K562 (cell line): ENCODE results near the gene ANKS3. TPM values are rescaled to one million over a fixed set of nuclear protein-coding genes. Genes with fewer than 3 reads are reported as not detected.

Experiments
- ARID1B ChIP-seq: fragments of 450-650 bp; IDR thresholded peaks from 2 replicates; pipeline ENCODE4 v1.6.1; 2016; ENCODE audit warnings: antibody characterized with exemption, mild to moderate bottlenecking, inconsistent platforms
- BHLHE40 ChIP-seq: IDR thresholded peaks from 2 replicates; pipeline ENCODE4 v1.6.1; 2011; ENCODE audit warnings: low read length, improper control_type of control experiment
- CGGBP1 ChIP-seq: fragments of 250-450 bp; sonication (Bioruptor Pico); IDR thresholded peaks from 2 replicates; pipeline ENCODE4 v1.9.0; 2021; ENCODE audit warnings: mild to moderate bottlenecking
- CREB1 ChIP-seq, 2 experiments: sonication (generic) in 1 of 2; formaldehyde crosslinking in 1 of 2; IDR thresholded peaks; 2 replicates each; pipeline versions ENCODE4 v1.6.1 to v1.8.0; 2012 to 2022; ENCODE audit warnings: inconsistent platforms in 1 of 2, mild to moderate bottlenecking in 1 of 2, missing genetic modification reagents in 1 of 2, moderate library complexity in 1 of 2
- GABPA ChIP-seq: fragments of 200-800 bp; sonication (Bioruptor generic); conservative IDR thresholded peaks from 2 replicates; pipeline ENCODE4 v1.6.1; 2016; ENCODE audit warnings: low read depth, missing genetic modification characterization, missing compliant biosample characterization
- HES1 ChIP-seq: fragments of 450-650 bp; IDR thresholded peaks from 2 replicates; pipeline ENCODE4 v1.6.1; 2016; ENCODE audit warnings: low read depth, mild to moderate bottlenecking, moderate library complexity
- KAT7 ChIP-seq: sonication (generic); formaldehyde crosslinking; IDR thresholded peaks from 2 replicates; pipeline ENCODE4 v1.8.0; 2022; ENCODE audit warnings: missing genetic modification reagents, mild to moderate bottlenecking, borderline replicate concordance
- LEF1 ChIP-seq: fragments of 450-650 bp; IDR thresholded peaks from 2 replicates; pipeline ENCODE4 v1.6.1; 2016; ENCODE audit warnings: mild to moderate bottlenecking
- MAFK ChIP-seq: IDR thresholded peaks from 2 replicates; pipeline ENCODE4 v1.6.1; 2011; ENCODE audit warnings: low read length, improper control_type of control experiment
- MLX ChIP-seq, 2 experiments: fragments of 450-650 bp in 1 of 2; sonication (generic) in 1 of 2; formaldehyde crosslinking; conservative IDR thresholded peaks; 2 replicates each; pipeline versions ENCODE4 v1.4.0 to v1.8.1; 2020 to 2022; ENCODE audit warnings: mild to moderate bottlenecking in 1 of 2, missing genetic modification reagents in 1 of 2
- NR0B1 ChIP-seq: fragments of 450-650 bp; IDR thresholded peaks from one replicate; pipeline ENCODE4 v1.6.1; 2018; ENCODE audit warnings: mild to moderate bottlenecking, moderate library complexity; ENCODE audit not compliant: partially characterized antibody
- PML ChIP-seq: IDR thresholded peaks from 2 replicates; pipeline ENCODE4 v1.6.1; 2012; ENCODE audit warnings: low read length, inconsistent platforms
- POLR2B ChIP-seq: fragments of 450-650 bp; IDR thresholded peaks from 2 replicates; pipeline ENCODE4 v1.6.1; 2018; ENCODE audit warnings: low read depth; ENCODE audit not compliant: partially characterized antibody
- SREBF2 ChIP-seq: sonication (generic); formaldehyde crosslinking; IDR thresholded peaks from 2 replicates; pipeline ENCODE4 v1.4.0; 2020; ENCODE audit warnings: mild to moderate bottlenecking, missing genetic modification reagents
- ZBTB8A ChIP-seq: fragments of 450-650 bp; IDR thresholded peaks from 2 replicates; pipeline ENCODE4 v1.6.1; 2018; ENCODE audit warnings: mild to moderate bottlenecking, moderate library complexity; ENCODE audit not compliant: partially characterized antibody
- ZFP91 ChIP-seq: sonication (generic); formaldehyde crosslinking; IDR thresholded peaks from 2 replicates; pipeline ENCODE4 v1.8.0; 2022; ENCODE audit warnings: mild to moderate bottlenecking, missing genetic modification reagents
- ZNF395 ChIP-seq: fragments of 200-800 bp; sonication (Bioruptor generic); IDR thresholded peaks from 2 replicates; pipeline ENCODE4 v1.6.1; 2017; ENCODE audit warnings: missing genetic modification characterization, missing compliant biosample characterization
- ZNF431 ChIP-seq: sonication (generic); formaldehyde crosslinking; IDR thresholded peaks from 2 replicates; pipeline ENCODE4 v1.8.0; 2022; ENCODE audit warnings: mild to moderate bottlenecking, missing genetic modification reagents
- polyA plus RNA-seq, 8 experiments: library from polyadenylated mRNA; depleted of rRNA in 4 of 8; stranded (reverse) in 5 of 8; unstranded in 3 of 8; fragments of >200 nt; fragmentation: Nextera tagmentation in 2 of 8; fragmentation: Illumina TruSeq in 1 of 8; extraction: Ambion mirVana in 2 of 8; extraction: Trizol in 1 of 8; gene quantifications; 2 replicates each; pipeline versions ENCODE4 v1.2.1 to v1.2.3, GENCODE V29; 2011 to 2014; ENCODE audit warnings: inconsistent platforms in 1 of 8, missing spikeins in 1 of 8
- total RNA-seq, 7 experiments: library from RNA; depleted of rRNA in 6 of 7; stranded (reverse); fragments of >200 nt in 6 of 7; fragmentation: Illumina TruSeq in 2 of 7; extraction: Trizol in 2 of 7; gene quantifications; 2 replicates each; pipeline versions ENCODE4 v1.2.1 to v1.2.3, GENCODE V29; 2011 to 2021; ENCODE audit warnings: low replicate concordance in 1 of 7
- TF ChIP-seq, protein P1 (sequence below): fragments of 250-450 bp; sonication (Bioruptor Pico); IDR thresholded peaks from 2 replicates; pipeline ENCODE4 v1.8.0; 2021; ENCODE audit warnings: moderate library complexity, mild to moderate bottlenecking, inconsistent platforms

ANKS3 gene
- total and polyA plus RNA-seq, 9 of the 15 experiments (the other 6 are each of a cell fraction or from before 2014, with no cell fraction given): 0.43 to 25.7 (median 14.8) TPM

DNA sequence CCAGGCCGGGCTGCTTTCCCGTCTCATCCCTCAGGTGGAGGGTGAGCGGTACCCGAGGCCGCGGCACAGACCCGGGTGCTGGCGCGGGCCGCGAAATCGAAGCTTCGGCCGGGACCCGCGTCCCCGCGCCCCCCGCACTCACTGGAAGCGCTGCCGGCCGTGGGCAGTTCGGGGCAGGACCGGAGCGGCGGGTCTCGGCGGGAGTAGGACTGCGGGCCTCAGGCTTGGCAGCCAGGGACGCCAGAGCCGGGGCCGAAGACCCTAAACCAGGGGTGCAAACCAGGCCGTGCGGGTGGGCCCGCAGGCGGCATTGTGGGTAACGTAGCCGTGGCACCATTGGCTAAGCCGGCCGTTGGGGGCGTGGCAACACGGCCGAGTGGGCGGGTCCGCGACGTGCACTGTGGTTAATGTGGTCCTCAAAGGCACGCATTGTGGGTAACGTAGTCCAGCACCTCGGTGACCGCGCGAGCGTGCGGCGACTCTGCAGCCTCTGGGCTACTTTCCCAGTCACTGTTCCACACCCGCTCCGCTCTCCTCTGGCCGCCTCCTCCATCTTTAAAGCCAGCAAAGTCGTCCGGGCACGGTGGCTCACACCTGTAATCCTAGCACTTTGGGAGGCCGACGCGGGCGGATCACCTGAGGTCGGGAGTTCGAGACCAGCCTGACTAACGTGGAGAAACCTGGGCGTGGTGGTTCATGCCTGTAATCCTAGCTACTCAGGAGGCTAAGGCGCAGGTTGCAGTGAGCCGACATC is 33.0 kb upstream of the ANKS3 start, which contains the start of gene ZNF500 (continued):
- TF ChIP-seq LEF1 (no peak), BHLHE40 (peak; percentile 70; the same call in 1 of the 2 replicates), ZBTB8A (no peak), ZNF395 (CRISPR knock-in tag) (no peak; the same call in 1 of the 2 replicates), ARID1B (0 out of 2 replicates have a peak, but pooled peaks have one; percentile 34), NR0B1 (no peak), MAFK (no peak), ZNF431 (CRISPR knock-in tag) (peak; percentile 55; the same call in 1 of the 2 replicates), MLX (CRISPR knock-in tag; conservative IDR thresholded peaks at IDR 0.05) (no peak), HES1 (no peak), SREBF2 (CRISPR knock-in tag) (no peak), PML (no peak), ZFP91 (CRISPR knock-in tag) (no peak), CGGBP1 (CRISPR knock-in tag) (no peak), GABPA (0 out of 2 replicates have a peak, but pooled peaks have one; percentile 12), POLR2B (peak; percentile 64), KAT7 (CRISPR knock-in tag) (0 out of 2 replicates have a peak, but pooled peaks have one; percentile 33), CREB1 (IDR thresholded peaks at IDR 0.05) (peak; percentile 55), CREB1 (CRISPR knock-in tag; IDR thresholded peaks at IDR 0.05) (peak; percentile 84)
- TF ChIP-seq, protein P1, sequence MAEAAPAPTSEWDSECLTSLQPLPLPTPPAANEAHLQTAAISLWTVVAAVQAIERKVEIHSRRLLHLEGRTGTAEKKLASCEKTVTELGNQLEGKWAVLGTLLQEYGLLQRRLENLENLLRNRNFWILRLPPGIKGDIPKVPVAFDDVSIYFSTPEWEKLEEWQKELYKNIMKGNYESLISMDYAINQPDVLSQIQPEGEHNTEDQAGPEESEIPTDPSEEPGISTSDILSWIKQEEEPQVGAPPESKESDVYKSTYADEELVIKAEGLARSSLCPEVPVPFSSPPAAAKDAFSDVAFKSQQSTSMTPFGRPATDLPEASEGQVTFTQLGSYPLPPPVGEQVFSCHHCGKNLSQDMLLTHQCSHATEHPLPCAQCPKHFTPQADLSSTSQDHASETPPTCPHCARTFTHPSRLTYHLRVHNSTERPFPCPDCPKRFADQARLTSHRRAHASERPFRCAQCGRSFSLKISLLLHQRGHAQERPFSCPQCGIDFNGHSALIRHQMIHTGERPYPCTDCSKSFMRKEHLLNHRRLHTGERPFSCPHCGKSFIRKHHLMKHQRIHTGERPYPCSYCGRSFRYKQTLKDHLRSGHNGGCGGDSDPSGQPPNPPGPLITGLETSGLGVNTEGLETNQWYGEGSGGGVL: no peak
